HG02588 (cell line): Measurements from ENCODE around the gene TMEM101.
"Not testable (repeated sequence)": the region's sequence is repeated elsewhere in the genome, so short reads cannot be mapped to it uniquely, and the experiment has no call there.

ENCODE experiments used
- ATAC-seq: cut with Tn5 transposase; IDR thresholded peaks from one replicate; pipeline ENCODE4 v1.9.1; 2021; ENCODE audit warnings: mild to moderate bottlenecking, moderate library complexity; ENCODE audit not compliant: unreplicated experiment

TMEM101 gene

GRCh38 chr17:43976963-43977837 lies 37.6 kb downstream of the TMEM101 start:
- no peak for ATAC-seq

DNA sequence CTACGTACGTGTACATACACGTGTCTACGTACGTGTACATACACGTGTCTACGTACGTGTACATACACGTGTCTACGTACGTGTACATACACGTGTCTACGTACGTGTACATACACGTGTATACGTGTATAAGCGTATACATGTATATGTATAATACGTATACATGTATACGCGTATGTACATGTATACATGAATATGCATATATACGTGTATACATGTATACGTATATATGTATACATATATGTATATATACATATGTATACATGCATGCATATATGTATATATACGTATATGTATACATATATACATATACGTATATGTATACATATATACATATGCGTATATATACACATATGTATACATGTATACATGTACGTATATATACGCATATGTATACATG lies 38.9 kb downstream of the TMEM101 start:
- ATAC-seq, result no peak

GRCh38 chr17:43974382-43975266 lies 40.1 kb downstream of the TMEM101 start:
- ATAC-seq, result no peak

GRCh38 chr17:43972444-43973212 lies 42.1 kb downstream of the TMEM101 start:
- not testable (repeated sequence) for ATAC-seq

- ATAC-seq, result not testable (repeated sequence)
Observed at GRCh38 chr17:43971436-43971835, 43.3 kb downstream of the TMEM101 start.

GRCh38 chr17:43970366-43970765 lies 44.4 kb downstream of the TMEM101 start:
- no peak for ATAC-seq

DNA sequence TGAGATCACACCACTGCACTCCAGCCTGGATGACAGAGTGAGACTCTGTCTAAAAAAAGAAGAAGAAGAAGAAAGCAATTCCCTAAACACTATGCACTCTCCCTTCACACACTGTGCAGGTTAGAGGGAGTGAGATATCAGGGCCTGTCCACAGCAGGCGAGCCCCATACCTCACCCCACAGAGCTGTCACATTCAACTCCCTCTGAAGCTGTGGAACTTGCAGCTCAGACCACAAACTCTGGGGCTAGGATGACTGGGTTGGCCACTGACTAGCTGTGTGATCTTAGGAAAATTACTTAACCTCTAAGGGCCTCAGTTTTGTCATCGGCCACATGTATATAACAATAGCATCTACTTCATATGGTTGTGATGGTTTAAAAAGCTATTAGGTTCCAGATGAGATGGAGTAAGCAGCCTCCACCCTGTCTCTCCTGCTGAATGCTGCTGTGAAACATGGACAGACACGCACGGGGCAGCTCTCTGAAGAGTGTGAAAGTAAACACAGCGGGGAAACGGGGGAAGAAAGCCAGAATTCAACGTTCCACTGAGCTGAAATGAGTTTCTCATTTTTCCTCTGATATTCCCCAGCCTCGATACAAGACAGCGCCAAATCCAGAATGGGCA lies 47.4 kb downstream of the TMEM101 start:
- no peak for ATAC-seq

DNA sequence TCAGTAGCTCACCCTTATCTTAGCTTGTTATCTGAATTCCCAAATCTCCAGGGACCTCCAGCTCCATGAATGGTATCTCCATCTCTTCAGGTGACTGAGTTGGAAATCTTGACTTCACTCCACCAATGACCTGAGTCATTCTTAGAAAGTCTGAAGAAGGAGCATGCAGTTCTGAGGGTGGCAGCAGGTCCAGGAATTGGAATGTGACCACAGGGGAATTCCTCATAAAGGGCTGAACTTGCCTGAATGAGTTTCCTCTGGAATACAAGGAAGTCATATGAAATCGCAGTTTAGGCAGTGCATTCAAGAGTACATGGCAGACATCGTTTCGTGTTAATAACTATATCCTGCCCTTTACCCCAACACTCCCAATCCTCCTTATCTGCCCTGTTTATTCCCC lies 48.5 kb downstream of the TMEM101 start:
- ATAC-seq, result no peak

DNA sequence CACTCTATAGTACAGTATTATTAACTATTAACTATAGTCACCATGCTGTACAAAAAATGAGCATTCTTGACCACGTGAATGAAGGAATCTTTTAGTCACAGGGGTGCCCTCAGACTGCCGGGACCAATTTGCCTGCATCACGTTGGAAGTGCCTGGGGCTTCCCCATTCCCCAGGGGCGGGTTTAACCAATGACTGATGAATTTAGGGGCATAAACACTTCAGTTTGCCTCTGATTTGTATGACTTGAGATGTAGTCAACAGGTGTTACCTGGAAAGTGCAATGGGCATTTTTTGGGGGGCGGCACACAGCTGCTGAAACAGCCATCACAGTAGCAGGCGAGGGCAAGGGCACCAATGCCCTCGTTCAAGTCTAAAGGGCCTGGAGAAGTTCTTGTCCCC lies 52.3 kb downstream of the TMEM101 start:
- ATAC-seq, result no peak

DNA sequence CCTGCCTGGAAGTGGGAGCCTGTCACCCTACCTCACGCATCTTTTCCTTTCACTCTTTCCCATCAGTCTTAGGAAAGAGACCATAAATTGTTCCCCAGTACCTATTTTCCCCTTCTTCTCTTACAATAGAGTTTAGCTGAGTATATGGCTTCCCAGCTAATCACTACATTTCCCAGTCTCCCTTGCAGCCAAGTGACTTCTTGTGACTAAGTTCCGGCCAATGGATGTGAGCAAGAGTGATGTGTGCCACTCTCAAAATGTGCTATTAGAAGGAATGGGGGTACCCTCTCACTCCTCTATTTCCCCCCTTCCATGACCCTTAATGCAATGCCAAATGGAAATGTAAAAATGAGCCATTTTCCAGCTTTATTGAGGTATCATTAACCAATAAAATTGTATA lies 52.8 kb downstream of the TMEM101 start:
- no peak for ATAC-seq

DNA sequence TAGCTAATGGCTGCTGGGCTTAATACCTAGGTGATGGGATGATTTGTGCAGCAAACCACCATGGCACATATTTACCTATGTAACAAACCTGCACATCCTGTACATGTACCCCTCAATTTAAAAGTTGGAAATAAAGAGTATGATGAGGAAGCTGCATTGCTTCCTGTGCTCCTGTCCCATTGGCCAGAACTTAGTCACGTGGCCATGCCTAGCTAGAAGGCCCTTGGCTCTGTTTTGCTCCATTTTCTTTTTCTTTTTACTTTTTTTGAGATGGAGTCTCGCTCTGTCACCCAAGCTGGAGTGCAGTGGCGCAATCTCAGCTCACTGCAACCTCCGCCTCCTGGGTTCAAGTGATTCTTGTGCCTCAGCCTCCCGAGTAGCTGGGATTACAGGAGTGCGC lies 53.5 kb downstream of the TMEM101 start:
- not testable (repeated sequence) for ATAC-seq
